Measurements from ENCODE around the gene CSMD2.
"Not testable (repeated sequence)": the region's sequence is repeated elsewhere in the genome, so short reads cannot be mapped to it uniquely, and the experiment has no call there.

CSMD2 gene

GRCh38 chr1:34049994-34050393 is 115.0 kb downstream of the CSMD2 start:
- DNase-seq: no peak

- DNase-seq: no peak
These were observed 115.6 kb downstream of the CSMD2 start for GRCh38 chr1:34049477-34049876.

GRCh38 chr1:34037856-34038255 is 127.2 kb downstream of the CSMD2 start:
- DNase-seq: no peak

GRCh38 chr1:34037109-34037508 is 127.9 kb downstream of the CSMD2 start:
- no peak for DNase-seq

GRCh38 chr1:34034036-34034435 is 131.0 kb downstream of the CSMD2 start:
- DNase-seq: no peak

- no peak for DNase-seq
These were observed 135.1 kb downstream of the CSMD2 start for GRCh38 chr1:34029954-34030353.

- DNase-seq: no peak
These were observed 135.5 kb downstream of the CSMD2 start for GRCh38 chr1:34029515-34029914.

- DNase-seq: no peak
These were observed 136.5 kb downstream of the CSMD2 start for GRCh38 chr1:34028381-34029055.

- DNase-seq: no peak
These were observed 139.4 kb downstream of the CSMD2 start for GRCh38 chr1:34025675-34026074.

GRCh38 chr1:34024485-34024884 is 140.5 kb downstream of the CSMD2 start:
- no peak for DNase-seq

- DNase-seq: no peak
These were observed 145.1 kb downstream of the CSMD2 start for GRCh38 chr1:34019741-34020552.

GRCh38 chr1:34018285-34018684 is 146.7 kb downstream of the CSMD2 start:
- DNase-seq: no peak

- DNase-seq: not testable (repeated sequence)
These were observed 148.7 kb downstream of the CSMD2 start for GRCh38 chr1:34016281-34016680.

GRCh38 chr1:34013958-34014737 is 150.9 kb downstream of the CSMD2 start:
- DNase-seq: no peak

GRCh38 chr1:34013136-34013535 is 151.9 kb downstream of the CSMD2 start:
- no peak for DNase-seq

GRCh38 chr1:34009340-34009985 is 155.6 kb downstream of the CSMD2 start:
- DNase-seq: no peak

- no peak for DNase-seq
These were observed 157.3 kb downstream of the CSMD2 start for GRCh38 chr1:34007760-34008159.

- DNase-seq: no peak
These were observed 159.7 kb downstream of the CSMD2 start for GRCh38 chr1:34005309-34005708.

GRCh38 chr1:34002810-34003209 is 162.2 kb downstream of the CSMD2 start:
- no peak for DNase-seq

- DNase-seq: no peak
These were observed 167.6 kb downstream of the CSMD2 start for GRCh38 chr1:33997127-33998036.

- DNase-seq: no peak
These were observed 168.7 kb downstream of the CSMD2 start for GRCh38 chr1:33996281-33996680.

- no peak for DNase-seq
These were observed 171.7 kb downstream of the CSMD2 start for GRCh38 chr1:33993301-33993700.

All from NCI-H2081 treated with DMSO at 0.1 percent for 48 hours (cell line).